Type B pancreatic cell (in vitro differentiated cells): Measurements from ENCODE around the gene CATSPERE. TPM values are rescaled to one million over a fixed set of nuclear protein-coding genes. Genes with fewer than 3 reads are reported as not detected.

Experiments
- DNase-seq: peaks from one replicate; pipeline ENCODE4 v3.0.0; 2021; ENCODE audit warnings: mixed read lengths; ENCODE audit not compliant: unreplicated experiment; ENCODE audit errors: extremely low spot score
- H3K27ac Mint-ChIP-seq: 2 replicates; pipeline ENCODE4 v1.8.0; 2021; ENCODE audit warnings: mild to moderate bottlenecking, mixed read lengths
- H3K27me3 Mint-ChIP-seq: 2 replicates; pipeline ENCODE4 v1.8.0; 2021; ENCODE audit warnings: mixed read lengths
- H3K36me3 Mint-ChIP-seq: 2 replicates; pipeline ENCODE4 v1.8.0; 2021; ENCODE audit warnings: mixed read lengths
- H3K4me1 Mint-ChIP-seq: one replicate; pipeline ENCODE4 v1.8.0; 2021; ENCODE audit warnings: mixed read lengths; ENCODE audit not compliant: unreplicated experiment
- H3K4me3 Mint-ChIP-seq: 2 replicates; pipeline ENCODE4 v1.8.0; 2021; ENCODE audit warnings: mild to moderate bottlenecking, mixed read lengths
- H3K9me3 Mint-ChIP-seq: 2 replicates; pipeline ENCODE4 v1.8.0; 2021; ENCODE audit warnings: mixed read lengths
- total RNA-seq: library from RNA; stranded (reverse); gene quantifications from 2 replicates; pipeline ENCODE4 v1.2.1, GENCODE V29; 2021; ENCODE audit warnings: low replicate concordance
- TF ChIP-seq, protein P1 (sequence below): fragments of 200-600 bp; sonication (generic); conservative IDR thresholded peaks from 2 replicates; pipeline ENCODE4 v1.5.0; 2021; ENCODE audit warnings: antibody characterized with exemption, mild to moderate bottlenecking

Gene CATSPERE
- total RNA-seq, 1 donor from 2014 or later = 1.1 TPM

DNA sequence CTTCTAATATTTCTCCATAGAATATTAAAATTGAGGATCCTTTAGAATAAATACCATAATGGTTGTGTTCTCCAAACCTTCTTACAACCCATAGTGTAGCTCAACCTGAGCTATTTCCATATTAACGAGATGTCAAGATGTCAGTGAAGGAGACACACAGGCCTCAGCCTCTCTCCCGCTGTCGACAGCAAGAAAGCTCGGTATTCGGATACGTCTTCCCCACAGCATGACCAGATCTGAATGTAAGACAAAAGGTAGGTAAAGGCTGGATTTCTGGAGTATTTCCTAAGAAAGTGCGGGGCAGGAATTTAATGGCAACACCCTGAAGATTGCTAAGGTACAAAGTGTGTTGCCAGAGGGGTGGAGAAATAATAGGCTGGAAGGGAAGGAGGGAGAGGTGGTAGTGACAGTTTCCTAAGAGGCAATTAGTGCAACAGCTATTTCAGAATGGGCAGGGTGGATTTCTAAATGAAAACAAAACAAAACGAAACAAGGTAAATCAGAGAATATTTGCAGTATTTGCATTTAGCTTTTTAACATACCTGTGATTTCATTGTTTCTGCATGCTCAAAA, 11.1 kb upstream of the CATSPERE start:
- Mint-ChIP-seq H3K9me3 (peaks cover 5% of the 10 kb centered on the region), H3K27me3 (no peaks in the 10 kb centered on the region), H3K4me3 (peak overlapping the region; percentile 99), H3K36me3 (peaks cover 10% of the 10 kb centered on the region), H3K27ac (peak overlapping the region; percentile 88), H3K4me1 (peaks cover 54% of the 10 kb centered on the region)
- TF ChIP-seq, protein P1, sequence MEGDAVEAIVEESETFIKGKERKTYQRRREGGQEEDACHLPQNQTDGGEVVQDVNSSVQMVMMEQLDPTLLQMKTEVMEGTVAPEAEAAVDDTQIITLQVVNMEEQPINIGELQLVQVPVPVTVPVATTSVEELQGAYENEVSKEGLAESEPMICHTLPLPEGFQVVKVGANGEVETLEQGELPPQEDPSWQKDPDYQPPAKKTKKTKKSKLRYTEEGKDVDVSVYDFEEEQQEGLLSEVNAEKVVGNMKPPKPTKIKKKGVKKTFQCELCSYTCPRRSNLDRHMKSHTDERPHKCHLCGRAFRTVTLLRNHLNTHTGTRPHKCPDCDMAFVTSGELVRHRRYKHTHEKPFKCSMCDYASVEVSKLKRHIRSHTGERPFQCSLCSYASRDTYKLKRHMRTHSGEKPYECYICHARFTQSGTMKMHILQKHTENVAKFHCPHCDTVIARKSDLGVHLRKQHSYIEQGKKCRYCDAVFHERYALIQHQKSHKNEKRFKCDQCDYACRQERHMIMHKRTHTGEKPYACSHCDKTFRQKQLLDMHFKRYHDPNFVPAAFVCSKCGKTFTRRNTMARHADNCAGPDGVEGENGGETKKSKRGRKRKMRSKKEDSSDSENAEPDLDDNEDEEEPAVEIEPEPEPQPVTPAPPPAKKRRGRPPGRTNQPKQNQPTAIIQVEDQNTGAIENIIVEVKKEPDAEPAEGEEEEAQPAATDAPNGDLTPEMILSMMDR = no peak
- DNase-seq = no peak

DNA sequence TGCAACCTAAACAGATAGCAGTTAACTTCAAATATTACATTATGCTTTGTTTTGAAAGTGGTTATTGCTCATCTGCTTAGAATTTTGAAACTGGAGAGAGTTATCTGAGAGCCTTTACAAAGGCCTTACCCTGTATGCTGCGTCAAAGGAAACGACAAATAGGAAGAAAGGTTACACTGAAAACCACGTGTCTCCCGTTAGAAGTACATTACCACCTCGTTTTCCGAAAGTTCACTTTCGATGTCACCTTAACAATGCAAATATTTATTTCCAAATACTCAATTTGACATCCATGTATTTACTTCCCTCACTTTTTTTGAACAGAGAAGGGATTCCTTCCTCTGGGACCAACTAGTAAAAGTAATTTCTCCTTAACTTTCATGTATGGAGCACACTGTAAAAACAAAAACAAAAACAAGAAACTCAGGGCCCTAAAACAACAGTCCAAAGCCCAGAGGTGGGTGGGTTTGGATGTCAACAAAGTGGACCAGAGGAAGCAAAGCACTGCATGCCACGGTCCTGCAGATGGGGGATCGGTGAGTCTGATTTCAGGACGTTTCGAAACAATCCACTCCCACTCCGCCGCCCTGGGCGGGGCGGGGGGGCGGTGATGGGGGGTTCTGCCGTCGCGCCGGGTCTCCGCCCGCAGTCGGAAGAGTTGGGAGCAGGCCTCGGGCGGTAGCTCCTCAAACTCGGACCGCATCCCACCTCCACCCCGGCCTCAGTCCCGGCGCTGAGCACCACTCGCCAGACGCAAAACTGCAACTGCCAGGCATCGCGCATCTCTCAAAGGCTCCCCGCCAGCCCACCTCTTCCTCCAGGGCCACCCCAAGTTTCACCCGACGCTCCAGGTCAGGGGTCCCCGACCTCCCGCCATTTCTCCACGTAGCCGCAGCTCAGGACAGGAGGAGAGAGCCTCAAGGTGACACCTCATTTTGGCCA, 10.2 kb upstream of the CATSPERE start:
- TF ChIP-seq, protein P1 = no peak
- Mint-ChIP-seq H3K9me3 (peaks cover 5% of the 10 kb centered on the region), H3K4me3 (peak overlapping the region; percentile 99), H3K27me3 (no peaks in the 10 kb centered on the region), H3K4me1 (peaks cover 49% of the 10 kb centered on the region), H3K36me3 (peaks cover 9% of the 10 kb centered on the region), H3K27ac (peak overlapping the region; percentile 88)
- DNase-seq = peak; percentile 72

DNA sequence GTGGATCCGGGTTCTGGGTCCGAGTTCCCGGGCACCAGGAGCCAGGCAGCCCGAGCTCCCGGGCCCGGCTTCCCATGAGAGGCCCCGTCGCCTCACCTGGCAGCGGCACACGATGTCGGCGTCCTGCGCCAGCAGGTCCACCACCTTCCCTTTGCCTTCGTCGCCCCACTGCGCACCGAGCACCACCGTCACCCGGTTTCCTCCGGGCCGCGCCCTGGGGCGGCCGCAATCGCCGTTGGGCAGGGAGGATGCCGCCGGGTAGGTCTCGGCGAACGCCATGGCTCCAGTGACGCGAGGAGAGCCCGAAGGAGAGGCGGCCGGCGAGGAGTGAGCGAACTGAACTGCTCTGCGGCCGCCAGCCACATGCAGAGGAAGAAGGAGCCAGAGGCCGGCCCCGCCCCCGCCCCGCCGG, 9.5 kb upstream of the CATSPERE start, which contains the start of gene ADSS2:
Gene ADSS2, minus strand, starts transcription at position 371 of the 412 bp plus-strand sequence. Its CDS starts 92 bp downstream, at position 279.
- Mint-ChIP-seq H3K9me3 (peaks cover 5% of the 10 kb centered on the region), H3K36me3 (peaks cover 9% of the 10 kb centered on the region), H3K4me3 (peak within 1 kb of the TSS; percentile 99), H3K4me1 (peaks cover 44% of the 10 kb centered on the region), H3K27me3 (no peaks in the 10 kb centered on the region), H3K27ac (peak within 1 kb of the TSS; percentile 88)
- no peak for DNase-seq
- TF ChIP-seq, protein P1 = no peak

DNA sequence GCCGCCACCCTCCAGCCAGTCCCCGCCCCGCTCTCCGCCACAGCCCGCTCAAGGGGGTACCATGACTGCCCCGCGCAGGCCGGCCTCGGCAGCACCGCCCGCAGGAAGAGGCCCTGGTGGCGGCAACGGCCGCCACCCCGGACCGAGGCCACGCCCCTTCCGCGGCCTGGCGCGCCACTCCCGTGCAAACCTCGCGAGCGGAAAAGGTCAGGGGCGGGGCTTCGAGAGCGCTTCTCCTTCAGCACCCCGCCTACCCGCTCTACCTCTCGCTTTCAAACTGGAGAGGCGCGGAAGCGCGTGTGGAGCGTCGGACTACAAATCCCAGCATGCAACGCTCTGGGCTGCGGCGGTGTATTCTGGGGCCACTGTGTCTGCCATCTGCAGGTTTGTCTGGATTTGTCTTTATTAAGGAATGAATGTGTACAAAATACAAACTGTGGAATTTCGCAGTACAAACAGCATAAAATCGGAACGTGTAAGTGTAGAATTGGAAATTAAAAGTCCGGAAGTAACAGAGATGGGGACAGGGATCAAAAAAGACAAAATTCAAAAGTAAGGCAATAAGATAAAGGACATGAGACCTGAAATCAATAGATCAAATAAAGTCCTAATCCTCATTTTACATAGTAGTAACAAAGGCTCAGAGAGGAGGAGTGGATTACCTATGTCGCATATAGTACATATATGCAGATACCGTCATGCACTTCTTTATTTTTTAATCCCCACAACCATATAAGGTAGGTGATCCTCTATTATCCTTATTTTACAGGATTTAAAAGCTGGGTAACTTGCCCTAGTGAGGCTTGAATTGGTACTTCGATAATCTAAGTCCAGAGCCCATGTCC, 8.9 kb upstream of the CATSPERE start:
- H3K27ac Mint-ChIP-seq = peak overlapping the region; percentile 82
- no peaks in the 10 kb centered on the region for H3K27me3 Mint-ChIP-seq
- H3K36me3 Mint-ChIP-seq = peaks cover 9% of the 10 kb centered on the region
- H3K9me3 Mint-ChIP-seq = peaks cover 5% of the 10 kb centered on the region
- H3K4me1 Mint-ChIP-seq = peaks cover 41% of the 10 kb centered on the region
- peak; percentile 99 for DNase-seq
- peak overlapping the region; percentile 99 for H3K4me3 Mint-ChIP-seq
- TF ChIP-seq, protein P1 = peak; percentile 64

DNA sequence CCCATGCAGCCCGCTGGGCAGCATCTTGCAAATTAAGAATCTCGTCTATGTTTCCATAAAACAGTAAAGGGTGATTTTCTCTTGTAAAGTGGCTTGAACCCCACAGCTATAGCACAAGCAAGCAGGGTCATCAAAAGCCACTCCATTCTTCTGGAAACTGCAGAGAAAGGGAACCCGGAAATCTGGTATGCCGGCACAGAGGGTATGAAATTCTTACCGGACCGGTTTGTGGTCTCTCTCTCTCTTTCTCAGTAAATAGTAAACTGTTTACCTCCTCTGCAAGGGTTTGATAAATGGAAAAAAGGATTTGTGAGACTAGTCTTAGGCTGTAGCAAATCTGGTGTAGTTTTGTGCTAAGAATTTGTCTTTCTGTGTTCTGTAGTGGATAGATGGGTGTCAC, 6.7 kb upstream of the CATSPERE start:
- DNase-seq = no peak
- peak overlapping the region; percentile 72 for H3K4me3 Mint-ChIP-seq
- TF ChIP-seq, protein P1 = no peak
- H3K4me1 Mint-ChIP-seq = peaks cover 32% of the 10 kb centered on the region
- H3K36me3 Mint-ChIP-seq = peaks cover 5% of the 10 kb centered on the region
- H3K27ac Mint-ChIP-seq = peak overlapping the region; percentile 83
- no peaks in the 10 kb centered on the region for H3K27me3 Mint-ChIP-seq
- peaks cover 5% of the 10 kb centered on the region for H3K9me3 Mint-ChIP-seq
